ENCODE results near the gene RBP5.

GRCh38 chr12:7129872-7130691 lies 1.4 kb upstream of the RBP5 start, which contains the start of gene CLSTN3:
- peak in 1 of 2 donors; percentile 44 for TF ChIP-seq POLR2A (IDR thresholded peaks at IDR 0.05)
- TF ChIP-seq CTCF (IDR thresholded peaks at IDR 0.05): no peak

Data from adrenal gland (tissue), 5 donors.